GM18519 (cell line): ENCODE data around the gene STEAP1B.
"Not testable (repeated sequence)": the region's sequence is repeated elsewhere in the genome, so short reads cannot be mapped to it uniquely, and the experiment has no call there.

Experiments used
- ATAC-seq: cut with Tn5 transposase; IDR thresholded peaks from one replicate; pipeline ENCODE4 v1.9.1; 2021; ENCODE audit warnings: mild to moderate bottlenecking, moderate library complexity; ENCODE audit not compliant: unreplicated experiment, low FRiP score

Gene STEAP1B

DNA sequence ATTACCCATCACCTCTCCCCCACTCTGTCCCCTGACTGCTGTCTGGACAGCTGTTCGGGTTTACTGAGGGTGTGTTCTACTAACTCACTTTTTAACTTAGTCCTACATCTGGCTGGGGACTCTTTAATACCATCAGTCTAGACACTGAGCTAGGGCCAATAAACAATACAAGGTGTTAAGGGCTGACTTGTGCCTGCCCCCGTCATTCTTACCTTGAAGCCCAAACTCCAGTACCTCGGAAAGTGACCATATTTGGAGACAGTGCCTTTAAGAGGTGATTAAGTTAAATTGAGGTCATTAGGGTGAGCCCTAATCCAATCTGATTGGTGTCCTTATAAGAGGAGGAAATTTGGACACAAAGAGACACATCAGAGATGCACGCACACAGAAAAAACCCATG lies 35.7 kb downstream of the STEAP1B start:
- ATAC-seq = no peak

GRCh38 chr7:22460363-22460988 lies 39.5 kb downstream of the STEAP1B start:
- ATAC-seq = no peak

- no peak for ATAC-seq
Observed at GRCh38 chr7:22457471-22457870, 42.5 kb downstream of the STEAP1B start.

DNA sequence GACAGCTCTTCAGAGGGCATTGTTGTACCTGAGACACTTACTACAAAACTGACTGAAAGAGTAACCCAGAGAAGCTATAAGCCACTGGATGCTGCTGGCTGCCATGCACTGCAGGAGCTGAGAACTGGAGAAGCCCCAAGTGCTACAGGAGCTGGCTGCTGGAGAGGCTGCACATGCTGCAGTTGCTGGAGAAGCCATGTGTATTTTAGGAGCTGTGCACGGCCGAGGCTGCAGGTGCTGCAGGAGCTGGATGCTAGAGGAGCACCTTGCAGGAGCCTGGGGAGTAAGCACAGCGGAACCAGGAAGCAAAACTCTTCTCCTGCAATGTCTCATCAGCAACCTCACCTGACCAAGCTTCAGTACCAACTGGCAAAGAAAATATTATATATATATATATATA lies 45.5 kb downstream of the STEAP1B start:
- ATAC-seq = no peak

GRCh38 chr7:22452960-22453558 lies 46.9 kb downstream of the STEAP1B start:
- no peak for ATAC-seq

DNA sequence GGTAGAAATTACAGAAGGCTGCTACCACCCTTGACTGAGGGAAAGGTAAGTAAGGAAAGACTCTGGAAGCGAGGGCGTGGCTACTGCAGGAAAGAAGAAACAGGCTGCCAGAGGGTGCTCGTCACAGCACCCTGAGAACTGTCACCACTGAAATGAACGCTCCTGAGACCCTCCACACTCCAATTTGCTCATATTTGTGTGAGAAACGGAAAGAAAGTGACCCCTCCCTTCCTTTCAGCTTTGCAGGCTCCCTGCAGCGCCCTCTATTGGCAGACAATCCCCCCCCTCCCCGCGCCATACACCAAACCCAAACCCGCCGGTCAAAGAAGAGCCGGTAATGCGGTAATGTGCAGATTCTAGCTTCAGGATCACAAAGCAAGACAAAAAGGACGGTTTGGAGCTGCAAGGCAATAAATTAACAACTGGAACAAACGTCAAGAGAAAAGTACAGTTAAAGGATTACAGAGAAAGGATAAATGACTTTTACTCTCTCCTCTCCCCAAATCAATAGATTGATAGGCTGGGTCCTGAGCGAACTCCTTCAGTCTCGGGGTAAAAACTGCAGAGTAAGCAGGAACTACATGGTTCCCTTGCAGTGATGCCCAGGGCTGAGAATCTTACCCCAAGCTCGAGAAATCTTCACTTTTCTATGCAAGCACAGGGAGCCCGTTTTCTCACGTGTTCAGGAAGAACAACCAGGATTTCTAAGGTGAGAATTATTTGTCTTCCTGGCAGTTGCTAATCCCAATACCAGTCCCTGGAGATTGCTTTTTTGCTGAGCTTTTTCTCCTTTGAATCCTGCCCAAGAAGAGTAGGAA lies 47.6 kb downstream of the STEAP1B start:
- no peak for ATAC-seq

DNA sequence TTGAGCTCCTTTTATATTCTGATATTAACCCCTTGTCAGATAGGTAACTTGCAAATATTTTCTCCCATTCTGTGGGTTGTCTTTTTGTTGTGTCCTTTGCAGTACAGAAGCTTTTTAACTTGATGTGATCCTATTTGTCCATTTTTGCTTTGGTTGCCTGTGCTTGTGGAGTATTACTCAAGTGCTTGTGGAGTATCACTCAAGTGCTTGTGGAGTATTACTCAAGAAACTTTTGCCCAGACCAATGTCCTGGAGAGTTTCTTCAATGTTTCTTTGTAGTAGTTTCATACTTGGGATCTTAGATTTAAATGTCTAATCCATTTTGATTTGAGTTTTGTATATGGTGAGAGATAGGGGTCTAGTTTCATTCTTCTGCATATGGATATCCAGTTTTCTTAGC lies 50.0 kb downstream of the STEAP1B start:
- ATAC-seq = not testable (repeated sequence)

DNA sequence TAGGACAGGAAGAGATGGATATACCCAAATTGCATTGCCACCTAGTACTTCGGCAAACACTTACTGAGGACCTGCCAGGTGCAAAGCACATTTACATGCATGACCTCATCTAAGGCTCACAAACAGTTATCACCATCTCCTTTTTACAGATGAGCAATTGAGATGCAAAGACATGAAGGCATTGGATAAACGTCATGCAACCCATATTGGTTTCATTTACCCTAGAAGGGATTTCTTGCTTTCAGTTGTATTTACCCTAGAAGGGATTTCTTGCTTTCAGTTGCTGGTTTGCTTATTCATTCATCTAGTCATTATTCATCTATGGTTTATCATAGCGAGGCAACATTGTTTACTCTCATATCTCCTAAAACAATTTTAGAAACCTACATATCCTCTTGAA lies 52.2 kb downstream of the STEAP1B start:
- ATAC-seq = peak; percentile 85

DNA sequence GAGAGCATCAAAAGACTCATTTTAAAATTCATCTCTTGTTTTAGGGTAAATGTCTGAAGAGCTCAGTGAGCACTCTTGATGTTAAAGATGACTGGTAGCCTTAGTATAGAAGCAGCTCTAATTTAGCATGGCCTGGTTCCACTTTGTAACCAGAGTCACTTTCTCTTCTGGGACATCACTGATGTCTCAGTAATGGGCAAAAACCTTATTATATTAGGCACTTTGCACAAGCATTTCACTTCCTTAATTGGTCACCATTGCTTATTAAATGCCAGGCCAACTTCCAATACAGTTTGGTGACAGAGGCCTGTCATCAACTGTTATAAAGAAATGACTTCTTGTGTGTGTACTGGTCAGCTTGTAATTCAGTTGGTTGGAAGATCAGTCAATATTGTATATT lies 53.0 kb downstream of the STEAP1B start:
- ATAC-seq = peak; percentile 28

DNA sequence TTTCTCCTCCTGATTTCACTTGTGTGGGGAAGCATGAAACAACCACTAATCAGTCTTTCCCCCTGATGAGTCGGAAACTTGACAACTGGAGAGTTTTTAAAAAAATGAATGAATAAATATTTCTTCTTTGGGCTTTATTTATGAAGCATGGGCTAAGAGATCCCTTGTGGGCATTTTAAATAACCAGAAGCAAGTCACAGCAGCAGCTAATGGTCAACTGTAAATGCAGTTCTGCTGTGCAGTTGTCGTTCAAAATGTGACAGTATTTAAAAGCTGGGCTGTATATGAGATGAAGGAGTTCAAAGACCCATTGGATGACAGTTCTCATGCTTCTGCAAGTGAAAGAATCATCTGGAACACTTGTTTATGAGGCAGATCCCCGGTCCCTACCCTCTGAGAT lies 54.1 kb downstream of the STEAP1B start:
- no peak for ATAC-seq

DNA sequence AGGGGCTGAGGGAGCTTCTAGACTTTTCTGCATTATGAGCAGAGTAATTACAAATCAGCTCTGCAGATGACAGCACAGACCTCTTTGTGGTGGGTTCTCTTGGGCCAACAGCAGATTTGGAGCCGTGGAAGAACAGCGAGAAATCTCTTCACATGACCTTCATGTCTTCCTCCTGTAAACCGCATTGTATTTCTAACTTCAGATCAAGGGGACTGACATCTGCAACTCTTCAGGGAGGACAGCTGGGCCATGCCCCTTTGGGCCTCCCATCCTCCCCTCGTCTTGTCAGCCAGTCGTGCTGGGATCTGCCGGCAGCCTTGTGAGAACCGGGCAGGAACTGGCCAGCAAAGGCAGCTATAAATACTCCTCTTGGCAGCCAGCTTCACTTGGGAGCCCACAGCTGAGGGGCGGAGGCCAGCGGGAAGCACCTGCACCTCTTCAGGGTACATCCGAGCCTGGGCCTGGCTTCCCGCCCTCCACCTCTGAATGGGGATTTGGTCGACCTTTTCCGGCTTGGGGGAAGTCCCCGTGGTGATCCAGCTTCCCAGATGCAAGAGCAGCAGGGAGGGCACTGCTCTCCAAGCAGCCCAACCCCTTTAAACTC lies 54.7 kb downstream of the STEAP1B start:
- ATAC-seq = no peak

GRCh38 chr7:22444181-22444971 lies 55.6 kb downstream of the STEAP1B start:
- ATAC-seq = no peak

- ATAC-seq = no peak
Observed at GRCh38 chr7:22443370-22444180, 56.4 kb downstream of the STEAP1B start.

GRCh38 chr7:22442882-22443369 lies 57.1 kb downstream of the STEAP1B start:
- ATAC-seq = no peak

DNA sequence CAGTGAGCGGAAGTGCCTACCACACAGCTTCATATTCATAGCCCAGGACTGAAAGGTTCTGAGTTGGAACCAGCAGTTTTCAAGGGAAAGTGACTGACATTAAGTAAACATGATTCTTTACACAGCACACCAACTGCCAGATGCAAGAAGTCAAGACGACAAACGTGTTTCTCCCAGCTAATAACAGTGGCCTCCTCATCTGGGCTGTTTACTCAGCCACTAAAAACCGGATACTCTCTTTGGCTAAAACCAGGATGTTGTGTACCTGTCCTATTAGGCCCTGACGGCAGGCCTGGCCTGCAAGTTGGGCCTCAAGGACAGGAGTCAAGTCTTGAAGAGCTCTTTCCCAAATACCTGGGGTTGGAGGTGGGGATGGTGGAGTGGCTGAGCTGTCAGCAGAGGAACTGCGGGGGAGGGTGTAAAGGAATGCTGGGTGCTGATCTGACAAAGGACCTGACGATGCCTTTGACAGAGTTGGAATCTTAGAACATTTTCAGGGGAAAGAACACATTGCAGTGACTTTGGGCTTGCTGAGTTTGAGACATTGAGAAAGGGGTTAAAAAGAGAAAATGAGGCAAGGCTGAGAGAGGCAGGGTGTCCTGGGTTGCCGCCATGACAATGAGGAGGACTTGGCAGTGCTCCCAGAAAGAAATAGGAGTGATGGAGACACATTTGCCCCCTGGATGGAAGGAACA lies 57.7 kb downstream of the STEAP1B start:
- no peak for ATAC-seq

DNA sequence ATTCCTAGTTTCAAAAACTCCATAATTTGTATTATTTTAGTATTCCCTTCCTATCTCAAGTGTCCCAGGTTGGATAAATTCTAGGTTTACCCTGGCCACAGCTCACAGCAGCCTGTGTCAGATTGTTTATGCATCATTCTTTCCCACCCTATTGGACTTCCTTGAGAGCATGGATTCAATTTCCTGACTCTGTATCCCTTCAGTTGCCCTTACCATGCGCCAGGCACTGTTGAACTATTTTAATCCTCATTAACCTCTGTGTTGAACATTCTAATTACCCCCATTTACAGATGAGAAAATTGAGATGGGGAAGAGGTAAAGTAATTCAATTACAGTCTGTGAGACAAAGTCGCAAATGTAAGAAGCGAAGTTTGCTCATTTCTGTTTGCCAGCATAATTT lies 58.8 kb downstream of the STEAP1B start:
- no peak for ATAC-seq

DNA sequence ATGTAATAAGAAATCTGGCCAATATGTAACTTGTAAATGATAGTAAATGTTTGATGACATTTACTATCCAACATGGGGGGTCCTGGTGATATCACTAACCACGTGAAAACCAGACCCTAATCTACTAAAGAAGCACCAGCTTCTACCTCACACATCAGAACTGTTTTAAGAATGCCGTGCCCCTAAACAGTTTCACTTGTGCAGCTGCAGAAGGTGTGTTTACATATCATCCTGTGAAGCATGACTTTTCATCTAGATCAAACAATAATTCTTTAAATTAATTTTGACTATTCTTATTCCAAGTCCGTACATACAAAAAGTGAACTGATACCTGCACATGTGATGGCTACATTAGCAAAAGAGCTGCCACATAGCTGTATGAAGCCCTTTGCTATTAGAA lies 61.0 kb downstream of the STEAP1B start:
- peak; percentile 53 for ATAC-seq

- not testable (repeated sequence) for ATAC-seq
Observed at GRCh38 chr7:22436552-22436951, 63.4 kb downstream of the STEAP1B start.

DNA sequence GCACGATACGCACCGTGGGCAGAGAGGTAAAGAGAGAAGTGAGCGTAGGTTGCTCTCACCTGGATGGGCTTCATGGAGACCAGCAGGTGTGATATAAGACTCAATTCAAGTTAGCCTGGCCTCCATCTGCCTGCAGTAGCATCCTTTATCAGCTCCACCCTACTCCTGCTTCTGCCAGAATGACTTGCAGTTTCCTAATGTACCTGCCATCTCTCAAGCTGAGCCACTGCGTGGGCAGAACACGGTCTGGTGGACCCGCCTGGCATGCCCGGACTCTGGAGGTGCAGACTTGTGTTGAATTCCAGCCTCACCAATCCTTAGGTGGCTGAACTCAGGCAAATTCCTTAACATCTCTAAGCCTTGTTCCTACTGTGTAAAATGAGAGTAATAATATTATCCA lies 64.3 kb downstream of the STEAP1B start:
- ATAC-seq = no peak
